HG03175 (cell line): Measurements from ENCODE around the gene TARS3.

Experiments
- ATAC-seq: cut with Tn5 transposase; IDR thresholded peaks from one replicate; pipeline ENCODE4 v1.9.1; 2021; ENCODE audit warnings: mild to moderate bottlenecking, moderate library complexity; ENCODE audit not compliant: unreplicated experiment

TARS3 gene

DNA sequence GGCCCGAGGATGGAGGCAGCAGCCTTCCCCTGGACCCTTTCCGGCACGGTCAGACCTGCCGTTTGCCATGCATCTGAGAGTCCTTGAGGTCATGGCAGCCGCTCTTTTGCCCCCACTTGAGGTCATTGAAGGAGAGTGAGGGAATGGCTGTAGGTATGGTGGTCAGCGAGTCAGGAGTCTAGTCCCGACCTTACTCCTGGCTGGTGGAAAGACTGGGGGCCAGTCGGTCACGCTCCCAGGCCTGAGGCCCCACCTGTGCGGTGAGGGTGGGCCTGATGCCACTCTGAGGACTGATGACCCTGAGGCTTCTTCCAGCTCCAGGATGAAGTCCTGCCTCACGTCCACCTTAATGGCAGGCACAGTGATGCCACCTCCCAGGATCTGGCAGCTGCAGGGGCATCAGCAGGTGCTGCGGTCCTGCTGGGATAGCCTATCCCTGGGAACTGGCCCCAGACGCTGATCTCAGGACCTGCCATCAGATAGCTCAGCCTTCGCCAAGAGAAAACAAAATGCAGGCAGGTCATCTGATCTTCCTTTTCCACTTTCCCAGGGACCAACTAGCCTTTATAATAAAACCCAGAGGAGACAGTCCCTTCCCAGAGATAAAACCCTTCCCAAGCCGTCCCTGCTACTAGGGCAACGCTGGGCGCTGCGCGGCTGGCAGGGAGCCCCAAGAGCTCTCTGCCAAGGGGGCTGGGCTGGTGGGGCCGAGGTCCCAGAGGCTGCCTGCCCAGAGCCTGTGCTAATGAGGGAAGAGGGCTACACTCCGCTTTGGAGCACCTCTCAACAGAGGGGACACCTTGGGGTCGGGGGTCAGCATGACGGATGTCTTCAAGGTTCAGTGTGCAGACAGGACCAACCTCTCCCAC, 114.3 kb downstream of the TARS3 start:
- ATAC-seq, result no peak

DNA sequence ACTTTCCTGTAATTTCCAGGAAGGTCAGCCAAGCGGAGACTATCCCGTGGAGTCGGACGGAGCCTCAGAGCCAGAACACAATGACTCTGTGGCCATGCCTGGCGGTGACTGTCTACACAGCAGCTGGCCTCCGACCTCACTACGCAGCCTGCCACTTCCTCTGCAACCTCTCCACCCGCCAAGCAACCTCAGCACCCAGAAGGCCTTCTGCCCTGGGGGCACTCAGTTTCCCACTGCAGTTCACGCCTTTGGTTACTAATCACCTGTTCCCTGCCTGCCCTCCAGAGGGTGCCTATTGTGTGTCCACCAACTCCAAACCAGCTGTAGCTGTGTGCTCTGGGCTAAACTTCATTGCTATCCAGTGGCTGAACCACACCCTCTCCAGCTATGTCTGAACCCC, 116.1 kb downstream of the TARS3 start:
- ATAC-seq, result no peak

DNA sequence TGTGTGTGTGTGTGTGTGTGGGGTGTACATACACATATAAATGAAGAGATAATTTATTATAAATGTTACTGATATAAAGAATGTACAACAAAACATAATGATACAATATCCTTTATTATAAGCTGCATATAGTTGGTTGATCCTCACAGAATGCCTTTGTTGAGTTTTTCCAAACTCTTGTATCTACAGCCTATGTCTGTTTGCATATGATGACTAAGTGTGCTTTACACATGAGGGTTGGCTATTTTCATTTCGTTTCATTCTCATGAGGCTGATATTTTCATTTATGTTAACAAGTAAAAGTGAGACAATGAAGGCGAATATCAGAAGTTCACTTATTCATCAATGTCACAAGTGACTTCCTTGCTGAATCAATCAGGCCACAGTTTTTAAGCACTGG, 117.2 kb downstream of the TARS3 start:
- ATAC-seq, result no peak

DNA sequence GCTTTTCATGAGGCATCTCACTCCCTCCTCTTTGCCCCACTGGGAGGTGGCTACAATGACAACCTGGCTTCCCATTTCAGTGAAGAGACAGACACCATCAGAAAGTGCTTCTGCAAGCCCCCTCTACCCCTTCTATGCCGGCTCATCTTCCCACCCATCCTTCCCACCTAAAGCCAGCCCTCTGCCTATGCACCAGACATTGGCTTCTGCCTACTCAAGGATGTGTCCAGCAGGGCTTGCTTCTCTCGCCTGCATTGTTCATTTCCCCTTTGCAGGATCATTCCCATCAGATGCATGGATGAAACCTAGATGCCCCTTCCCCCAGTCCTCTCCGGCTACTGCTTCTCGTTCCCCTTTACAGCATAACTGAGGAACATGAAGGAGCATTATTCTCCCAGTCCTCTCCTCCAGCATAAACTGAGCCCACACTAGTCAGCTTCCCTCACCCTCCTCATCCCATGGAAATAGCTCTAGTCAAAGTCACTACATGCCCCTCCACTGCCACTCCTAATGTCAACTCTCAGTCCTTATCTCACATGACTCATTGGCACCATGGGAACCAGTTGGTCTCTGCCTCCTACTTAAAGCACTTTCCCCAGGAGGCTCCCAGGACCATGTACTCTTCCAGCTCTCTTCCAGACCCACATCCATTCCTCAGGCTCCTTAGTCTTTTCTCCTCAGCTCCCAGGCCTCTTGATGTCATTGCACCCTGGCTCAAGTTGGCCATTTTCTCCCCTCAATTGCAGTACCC, 120.0 kb downstream of the TARS3 start:
- no peak for ATAC-seq
